Uterus (tissue), 4 donors: ENCODE measurements around the gene CAPZA1. TPM values are rescaled to one million over a fixed set of nuclear protein-coding genes. Genes with fewer than 3 reads are reported as not detected.

Source experiments
- DNase-seq, 2 donors: peaks; one replicate each; pipeline ENCODE4 v3.0.0-alpha.2; 2019 to 2020
- H3K27ac ChIP-seq, 2 donors: fragments of 200-600 bp; sonication (generic); 1 replicate in 1 of 2; 2 replicates in 1 of 2; pipeline ENCODE4 v1.5.1; 2016 to 2018
- H3K27me3 ChIP-seq, 2 donors: fragments of 200-600 bp; sonication (generic); one replicate each; pipeline ENCODE4 v1.5.1; 2018 to 2019; ENCODE audit warnings: control low read depth in 1 of 2
- H3K36me3 ChIP-seq, 2 donors: fragments of 200-600 bp; sonication (generic); one replicate each; pipeline ENCODE4 v1.5.1; 2019; ENCODE audit warnings: control low read depth in 1 of 2
- H3K4me1 ChIP-seq, 2 donors: fragments of 200-600 bp; sonication (generic); one replicate each; pipeline ENCODE4 v1.5.1; 2018 to 2019; ENCODE audit warnings: control low read depth in 1 of 2
- H3K4me3 ChIP-seq, 2 donors: fragments of 200-600 bp; sonication (generic); 1 replicate in 1 of 2; 2 replicates in 1 of 2; pipeline ENCODE4 v1.5.1; 2018 to 2019; ENCODE audit warnings: mild to moderate bottlenecking in 1 of 2
- H3K9me3 ChIP-seq, 2 donors: fragments of 200-600 bp; sonication (generic); one replicate each; pipeline ENCODE4 v1.5.1; 2019; ENCODE audit warnings: control low read depth in 1 of 2
- CTCF ChIP-seq, 4 experiments: fragments of 200-600 bp in 2 of 4; fragments of 450-650 bp in 2 of 4; sonication (generic) in 2 of 4; IDR thresholded peaks; one replicate each; pipeline ENCODE4 v1.5.1; 2016 to 2019; ENCODE audit warnings: antibody characterized with exemption in 4 of 4, mild to moderate bottlenecking in 2 of 4, moderate library complexity in 1 of 4
- POLR2A ChIP-seq, 2 donors: fragments of 450-650 bp; IDR thresholded peaks; one replicate each; pipeline ENCODE4 v1.6.1; 2016; ENCODE audit warnings: antibody characterized with exemption in 2 of 2, mild to moderate bottlenecking in 1 of 2, moderate library complexity in 1 of 2
- intact Hi-C: fragments of 100-400 bp; cut with DNase I; formaldehyde crosslinking; loops from one replicate; pipeline ENCODE4 v1.15.1; 2023; ENCODE audit warnings: low total_unique reads
- total RNA-seq, 4 donors: library from RNA; depleted of rRNA in 3 of 4; stranded (reverse); fragments of >200 nt in 3 of 4; gene quantifications; one replicate each; pipeline versions ENCODE4 v1.1.0 to v1.2.4, GENCODE V29; 2014 to 2023
- donor health status: DM: yes; HTN: yes; CAD: no.

Gene CAPZA1
- total RNA-seq, 4 donors from 2014 or later = 60.6 to 503 (median 151) TPM

GRCh38 chr1:112702067-112702395, 82.4 kb downstream of the CAPZA1 start:
- Histone ChIP-seq H3K4me3 (no peak overlapping the region), H3K27me3 (no peaks in the 10 kb centered on the region), H3K9me3 (no peaks in the 10 kb centered on the region), H3K4me1 (peaks cover 33 to 41% of the 10 kb centered on the region in 2 donors), H3K27ac (peak overlapping the region; percentile 97), H3K36me3 (no peaks in the 10 kb centered on the region)
- TF ChIP-seq CTCF (IDR thresholded peaks at IDR 0.05) (no peak), POLR2A (IDR thresholded peaks at IDR 0.05) (no peak)
- intact Hi-C loops = loop anchor here (10.0 kb wide), 1 partner anchor 87 kb away; the partner anchor contains the start of genes CAPZA1 and ST7L
- DNase-seq = no peak

- peak in 1 of 2 donors; percentile 13 for DNase-seq
- Histone ChIP-seq H3K27ac (peak overlapping the region; percentile 97), H3K36me3 (no peaks in the 10 kb centered on the region), H3K4me1 (peaks cover 33 to 41% of the 10 kb centered on the region in 2 donors), H3K4me3 (no peak overlapping the region), H3K9me3 (no peaks in the 10 kb centered on the region), H3K27me3 (no peaks in the 10 kb centered on the region)
- intact Hi-C loops = loop anchor here (10.0 kb wide), 1 partner anchor 88 kb away; the partner anchor contains the start of genes CAPZA1 and ST7L
- TF ChIP-seq POLR2A (IDR thresholded peaks at IDR 0.05) = no peak
- TF ChIP-seq CTCF (IDR thresholded peaks at IDR 0.05) = no peak
Measured at GRCh38 chr1:112702420-112703261, 83.0 kb downstream of the CAPZA1 start.

- no peak for DNase-seq
- no peak overlapping the region for H3K4me3 ChIP-seq
- no peaks in the 10 kb centered on the region for H3K36me3 ChIP-seq
- peaks cover 26 to 37% of the 10 kb centered on the region in 2 donors for H3K4me1 ChIP-seq
- no peaks in the 10 kb centered on the region for H3K27me3 ChIP-seq
- intact Hi-C loops = loop anchor here (10.0 kb wide), 1 partner anchor 89 kb away; the partner anchor contains the start of genes CAPZA1 and ST7L
- H3K27ac ChIP-seq = peak overlapping the region; percentile 97
- H3K9me3 ChIP-seq = no peaks in the 10 kb centered on the region
- no peak for TF ChIP-seq CTCF (IDR thresholded peaks at IDR 0.05)
- no peak for TF ChIP-seq POLR2A (IDR thresholded peaks at IDR 0.05)
Measured at GRCh38 chr1:112703706-112704105, 84.1 kb downstream of the CAPZA1 start.

GRCh38 chr1:112704391-112704933, 84.8 kb downstream of the CAPZA1 start:
- Histone ChIP-seq H3K4me3 (peak overlapping the region; percentile 78 to 99), H3K27ac (peak overlapping the region; percentile 97), H3K27me3 (no peaks in the 10 kb centered on the region), H3K4me1 (peaks cover 18 to 29% of the 10 kb centered on the region in 2 donors), H3K9me3 (no peaks in the 10 kb centered on the region), H3K36me3 (no peaks in the 10 kb centered on the region)
- TF ChIP-seq CTCF (IDR thresholded peaks at IDR 0.05) = no peak
- intact Hi-C loops = loop anchor here (10.0 kb wide), 1 partner anchor 90 kb away; the partner anchor contains the start of genes CAPZA1 and ST7L
- DNase-seq = no peak
